GM12872 (cell line): ENCODE data around the gene ZMIZ2.

ENCODE experiments used
- TF ChIP-seq, protein P1 (sequence below): IDR thresholded peaks from 3 replicates; pipeline ENCODE4 v1.5.1; 2011; ENCODE audit warnings: low read depth, mild to moderate bottlenecking, low read length, moderate library complexity; ENCODE audit not compliant: insufficient read depth

Gene ZMIZ2

DNA sequence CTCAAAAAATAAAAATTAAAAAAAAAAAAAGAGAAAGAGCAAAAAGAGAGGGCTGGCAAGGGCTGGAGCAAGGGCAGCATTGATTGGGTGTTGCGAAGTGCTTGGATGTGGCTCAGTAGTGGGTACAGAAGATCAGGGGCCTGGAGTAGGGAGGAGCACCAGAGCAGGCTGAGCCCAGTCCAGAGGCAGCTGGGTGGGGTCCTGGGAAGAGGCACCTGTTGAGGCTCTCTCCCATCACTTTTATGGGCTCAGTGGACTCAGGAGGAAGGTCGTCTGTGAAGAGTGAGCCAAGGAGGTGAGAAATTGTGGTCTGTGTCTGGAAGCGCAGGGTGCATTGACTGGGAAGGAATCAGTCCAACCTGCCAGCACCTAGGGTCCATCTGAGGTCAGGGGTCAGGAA is 11.8 kb upstream of the ZMIZ2 start:
- TF ChIP-seq, protein P1, sequence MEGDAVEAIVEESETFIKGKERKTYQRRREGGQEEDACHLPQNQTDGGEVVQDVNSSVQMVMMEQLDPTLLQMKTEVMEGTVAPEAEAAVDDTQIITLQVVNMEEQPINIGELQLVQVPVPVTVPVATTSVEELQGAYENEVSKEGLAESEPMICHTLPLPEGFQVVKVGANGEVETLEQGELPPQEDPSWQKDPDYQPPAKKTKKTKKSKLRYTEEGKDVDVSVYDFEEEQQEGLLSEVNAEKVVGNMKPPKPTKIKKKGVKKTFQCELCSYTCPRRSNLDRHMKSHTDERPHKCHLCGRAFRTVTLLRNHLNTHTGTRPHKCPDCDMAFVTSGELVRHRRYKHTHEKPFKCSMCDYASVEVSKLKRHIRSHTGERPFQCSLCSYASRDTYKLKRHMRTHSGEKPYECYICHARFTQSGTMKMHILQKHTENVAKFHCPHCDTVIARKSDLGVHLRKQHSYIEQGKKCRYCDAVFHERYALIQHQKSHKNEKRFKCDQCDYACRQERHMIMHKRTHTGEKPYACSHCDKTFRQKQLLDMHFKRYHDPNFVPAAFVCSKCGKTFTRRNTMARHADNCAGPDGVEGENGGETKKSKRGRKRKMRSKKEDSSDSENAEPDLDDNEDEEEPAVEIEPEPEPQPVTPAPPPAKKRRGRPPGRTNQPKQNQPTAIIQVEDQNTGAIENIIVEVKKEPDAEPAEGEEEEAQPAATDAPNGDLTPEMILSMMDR, result no peak

- TF ChIP-seq, protein P1, result no peak
Measured at GRCh38 chr7:44738051-44738723, 10.5 kb upstream of the ZMIZ2 start.

DNA sequence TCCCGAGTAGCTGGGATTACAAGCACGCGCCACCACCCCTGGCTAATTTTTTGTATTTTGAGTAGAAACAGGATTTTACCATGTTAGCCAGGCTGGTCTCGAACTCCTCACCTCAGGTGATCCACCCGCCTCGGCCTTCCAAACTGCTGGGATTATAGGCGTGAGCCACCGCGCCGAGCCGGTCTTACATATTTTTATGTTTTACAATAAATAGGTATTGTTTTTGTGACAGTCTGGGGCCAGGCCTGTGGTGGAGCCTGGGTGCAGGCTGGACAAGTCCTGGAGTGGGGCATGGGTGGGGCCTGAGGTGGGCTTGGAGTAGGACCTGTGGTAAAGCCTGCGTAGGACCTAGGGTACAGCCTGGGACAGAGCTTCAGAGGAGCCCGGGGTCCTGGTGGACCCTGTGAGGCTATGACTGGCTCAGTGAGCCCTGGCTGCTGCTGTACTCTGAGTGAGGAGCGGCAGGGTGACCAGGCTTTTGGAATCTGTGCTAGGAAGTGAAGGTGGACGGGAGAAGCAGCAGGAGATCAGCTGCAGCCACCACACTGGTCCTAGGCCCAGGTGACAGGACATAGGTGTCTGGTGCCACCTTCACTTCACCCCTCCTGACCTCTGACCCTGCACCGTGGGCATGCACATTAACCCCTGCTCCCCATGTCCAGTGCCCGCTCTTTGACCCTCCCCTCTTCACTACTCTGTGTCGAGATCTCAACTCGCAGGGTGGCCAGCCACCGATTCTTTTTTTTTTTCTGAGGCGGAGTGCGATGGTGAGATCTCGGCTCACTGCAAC is 9.6 kb upstream of the ZMIZ2 start:
- TF ChIP-seq, protein P1, result no peak

DNA sequence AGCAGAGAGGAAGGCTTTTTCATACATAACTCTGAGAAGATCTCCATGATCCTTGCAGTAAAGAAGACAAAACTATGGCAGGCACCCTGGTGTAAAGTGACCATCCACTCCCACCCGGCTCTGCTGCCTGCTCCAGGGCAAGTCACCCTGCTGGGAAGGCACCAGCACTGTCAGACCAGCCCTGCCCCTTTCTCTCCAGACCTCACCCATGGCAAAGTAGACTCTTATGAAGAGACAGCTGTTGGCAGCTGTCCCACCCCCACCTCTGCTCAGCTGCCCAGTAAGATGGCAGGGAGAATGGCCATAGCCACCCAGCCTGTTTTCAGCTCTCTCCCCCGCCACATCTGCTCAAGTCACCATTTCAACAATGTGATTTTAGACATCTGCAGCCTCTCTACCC is 8.6 kb upstream of the ZMIZ2 start:
- TF ChIP-seq, protein P1, result no peak

DNA sequence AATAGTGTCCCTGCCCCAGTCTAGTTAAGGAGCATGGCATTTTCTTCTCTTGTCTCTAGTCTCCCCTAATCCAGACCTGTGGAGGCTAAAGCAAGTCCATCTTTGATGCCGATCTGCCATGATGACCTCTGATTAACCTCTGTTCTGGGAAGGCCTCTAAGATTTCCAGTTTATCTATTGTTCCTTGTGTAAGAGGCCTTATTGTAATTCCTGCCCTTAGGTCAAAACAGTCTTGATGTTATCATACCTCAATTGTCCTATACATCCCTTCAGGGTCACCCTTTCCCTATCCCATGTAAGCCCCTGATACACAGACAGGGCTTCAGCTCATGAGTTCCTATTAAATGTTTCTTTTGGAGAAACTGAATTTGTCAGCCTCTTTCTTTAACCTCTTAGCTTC is 4.9 kb upstream of the ZMIZ2 start:
- TF ChIP-seq, protein P1, result no peak

DNA sequence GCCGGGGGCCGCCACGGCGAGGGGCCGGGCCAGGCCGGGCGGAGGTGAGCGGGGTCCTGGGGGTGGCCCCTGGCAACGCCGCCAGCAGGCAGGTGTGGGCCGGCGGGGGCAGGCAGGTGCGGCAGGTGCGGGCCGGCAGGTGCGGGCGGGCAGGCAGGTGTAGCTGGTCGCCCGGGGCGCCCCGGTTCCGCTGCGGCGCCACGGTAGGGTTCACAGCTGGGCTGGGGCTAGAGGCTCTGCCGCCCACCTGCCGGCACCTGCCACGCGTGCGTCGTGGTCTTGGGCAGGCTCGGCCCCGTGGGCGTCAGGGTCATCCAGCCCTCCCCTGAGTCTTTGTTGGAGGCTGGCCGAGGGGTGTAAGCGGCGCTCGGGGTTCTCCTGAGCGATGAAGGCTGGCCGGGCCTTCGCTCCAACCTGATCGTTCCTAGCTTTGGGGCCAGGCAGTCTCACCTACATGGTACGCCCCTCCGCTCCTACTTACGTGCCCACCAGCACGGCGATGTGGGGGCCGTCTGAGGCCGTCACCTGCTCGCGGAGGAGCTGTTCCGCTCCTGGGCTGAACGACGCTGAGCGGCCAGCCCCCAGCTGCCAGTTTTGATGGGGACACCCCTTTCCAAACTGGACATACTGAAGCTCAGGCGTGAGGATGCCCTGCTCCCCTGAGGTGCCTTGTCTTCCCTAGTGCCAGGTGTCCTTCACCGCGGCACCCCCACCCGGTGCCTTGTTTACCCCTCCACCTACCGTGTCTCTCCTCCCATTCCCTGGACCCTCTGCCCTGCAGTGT is 493 bp downstream of the ZMIZ2 start:
- TF ChIP-seq, protein P1, result no peak

- TF ChIP-seq, protein P1, result no peak
Measured at GRCh38 chr7:44749992-44750391, 1.3 kb downstream of the ZMIZ2 start.
